Gastrocnemius medialis (tissue), 4 donors: Measurements from ENCODE around the gene BRI3.

Experiments
- CTCF ChIP-seq, 5 experiments: fragments of 450-650 bp in 3 of 5; fragments of 200-600 bp in 2 of 5; sonication (generic) in 2 of 5; IDR thresholded peaks in 4 of 5; conservative IDR thresholded peaks in 1 of 5; 1 replicate in 4 of 5; 2 replicates in 1 of 5; pipeline ENCODE4 v1.5.1; 2016 to 2019; ENCODE audit warnings: antibody characterized with exemption in 5 of 5, mild to moderate bottlenecking in 3 of 5, moderate library complexity in 3 of 5
- POLR2A ChIP-seq, 2 donors: fragments of 450-650 bp; IDR thresholded peaks; one replicate each; pipeline ENCODE4 v1.6.1; 2017; ENCODE audit warnings: antibody characterized with exemption in 2 of 2, mild to moderate bottlenecking in 2 of 2, moderate library complexity in 2 of 2

GRCh38 chr7:98329791-98330373 lies 48.4 kb downstream of the BRI3 start:
- TF ChIP-seq CTCF (IDR thresholded peaks at IDR 0.05 in 4 of 5, conservative IDR thresholded peaks at IDR 0.05 in 1 of 5) (no peak), POLR2A (IDR thresholded peaks at IDR 0.05) (no peak)
